Inflammatory macrophage treated with lipopolysaccharide for 4 hours (primary cell): Measurements from ENCODE around the gene PDE6A.
A peak's percentile ranks its signal among the peaks of the same experiment; 100 is the strongest.

Source experiments
- DNase-seq: peaks from one replicate; pipeline ENCODE4 v3.0.0-alpha.2; 2020

The PDE6A gene

DNA sequence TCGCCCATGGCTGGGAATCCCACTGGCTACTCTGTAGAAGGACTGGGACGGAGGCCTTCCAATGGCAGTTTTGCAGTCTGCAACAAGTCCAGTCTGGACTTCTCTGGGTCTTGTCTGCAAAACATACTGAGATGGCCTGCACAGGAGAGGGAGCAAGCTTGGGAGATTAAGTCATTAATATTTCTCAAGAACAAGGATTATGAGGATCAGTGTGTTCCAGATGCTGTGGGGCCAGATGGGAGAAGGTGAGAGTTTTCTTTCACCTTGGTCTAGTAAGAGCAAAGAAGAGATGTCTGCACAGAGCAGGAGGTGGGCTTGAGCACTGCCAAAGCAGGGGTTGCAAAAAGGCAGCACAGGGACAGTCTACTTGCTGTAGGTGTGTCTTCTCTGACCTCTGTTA, at the start of gene PDE6A:
Gene PDE6A, minus strand, starts transcription at position 128 of the 400 bp plus-strand sequence. Its CDS starts 120 bp downstream, at position 8.
- no peak for DNase-seq

DNA sequence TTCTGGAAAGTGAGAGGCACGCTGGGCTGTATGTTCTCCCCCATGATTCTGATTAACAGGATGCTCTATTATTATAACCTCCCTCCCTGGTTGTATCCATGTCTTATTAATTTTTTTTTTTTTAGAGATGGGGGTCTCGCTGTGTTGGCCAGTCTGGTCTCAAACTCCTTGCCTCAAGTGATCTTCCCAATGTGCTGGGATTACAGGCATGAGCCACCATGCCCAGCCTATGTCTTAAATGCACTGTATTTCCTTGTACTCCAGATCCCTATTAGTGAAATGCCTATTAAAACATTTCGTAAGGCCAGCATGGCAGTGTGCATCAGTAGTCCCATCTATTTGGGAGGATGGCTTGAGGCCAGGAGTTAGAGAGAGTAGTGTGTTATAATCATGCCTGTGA, 48.9 kb upstream of the PDE6A start:
- no peak for DNase-seq

DNA sequence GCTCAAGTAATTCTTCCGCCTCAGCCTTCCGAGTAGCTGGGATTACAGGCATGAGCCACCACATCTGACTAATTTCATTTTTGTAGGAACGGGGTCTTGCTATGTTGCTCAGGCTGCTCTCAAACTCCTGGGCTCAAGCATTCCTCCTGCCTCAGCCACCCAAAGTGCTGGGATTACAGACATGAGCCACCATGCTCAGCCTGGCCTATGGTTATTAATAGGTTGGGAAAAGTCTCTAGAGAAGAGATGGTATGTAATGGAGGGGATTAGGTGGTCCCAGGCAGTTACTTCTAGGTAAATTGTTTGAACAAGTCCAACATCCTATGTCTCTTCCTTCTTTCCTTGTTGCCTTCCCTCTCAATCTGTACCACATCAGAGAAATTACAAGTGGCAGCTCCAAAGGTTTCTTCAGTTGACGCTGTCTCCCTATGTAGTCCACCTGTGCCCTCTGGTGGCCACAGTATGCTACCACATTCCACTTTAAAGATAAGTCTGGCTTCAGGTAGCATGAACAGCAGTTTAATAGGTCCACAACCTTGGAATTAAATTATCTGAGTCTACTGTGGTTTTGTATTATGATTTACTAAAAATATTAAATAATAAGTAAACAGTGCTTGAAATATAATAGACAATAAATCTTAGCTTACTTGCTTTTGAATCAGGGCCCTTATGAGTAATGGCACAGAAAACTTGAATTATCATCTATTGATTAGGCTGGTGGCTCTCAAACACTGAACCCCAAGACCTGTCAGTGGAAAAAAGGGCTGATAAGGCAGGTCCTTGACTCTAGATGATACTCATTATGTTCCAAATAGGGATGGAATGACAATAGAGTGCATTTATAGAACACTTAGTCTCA, 46.2 kb upstream of the PDE6A start:
- DNase-seq, result peak; percentile 64

DNA sequence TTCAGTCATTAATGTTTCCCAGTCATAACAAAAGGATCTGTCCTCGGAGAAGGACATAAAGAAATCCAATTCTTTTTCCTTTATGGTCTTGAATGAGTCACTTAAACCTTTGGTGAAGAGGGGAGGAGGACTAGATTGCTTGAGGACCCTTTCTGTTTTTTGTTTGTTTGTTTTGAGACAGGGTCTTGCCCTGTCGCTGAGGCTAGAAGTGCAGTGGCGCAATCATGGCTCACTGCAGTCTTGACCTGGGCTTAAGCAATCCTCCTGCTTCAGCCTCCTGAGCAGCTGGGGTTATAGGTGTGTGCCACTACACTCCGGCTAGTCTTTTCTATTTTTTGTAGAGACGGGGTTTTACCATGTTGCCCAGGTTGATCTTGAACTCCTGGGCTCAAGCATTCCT, 43.5 kb upstream of the PDE6A start:
- DNase-seq, result no peak

DNA sequence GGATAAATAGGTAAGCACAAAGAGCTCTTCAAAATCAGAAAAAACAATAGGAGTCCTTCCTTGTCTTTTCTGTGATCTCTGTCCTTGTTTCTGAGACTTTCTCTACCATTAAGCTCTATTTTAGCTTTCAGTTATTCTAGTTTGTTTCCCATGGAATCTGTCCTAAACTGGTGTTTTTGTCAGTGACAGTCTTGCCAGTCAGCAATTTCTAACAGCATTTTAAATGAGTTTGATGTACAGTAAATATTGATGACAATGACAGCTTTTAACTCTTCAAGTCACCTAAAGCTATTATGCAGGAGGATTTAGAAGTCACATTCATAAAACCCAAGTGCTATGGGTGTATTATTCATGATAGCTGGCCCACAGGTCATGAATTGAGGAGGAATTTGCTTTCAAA, 37.9 kb upstream of the PDE6A start:
- no peak for DNase-seq

DNA sequence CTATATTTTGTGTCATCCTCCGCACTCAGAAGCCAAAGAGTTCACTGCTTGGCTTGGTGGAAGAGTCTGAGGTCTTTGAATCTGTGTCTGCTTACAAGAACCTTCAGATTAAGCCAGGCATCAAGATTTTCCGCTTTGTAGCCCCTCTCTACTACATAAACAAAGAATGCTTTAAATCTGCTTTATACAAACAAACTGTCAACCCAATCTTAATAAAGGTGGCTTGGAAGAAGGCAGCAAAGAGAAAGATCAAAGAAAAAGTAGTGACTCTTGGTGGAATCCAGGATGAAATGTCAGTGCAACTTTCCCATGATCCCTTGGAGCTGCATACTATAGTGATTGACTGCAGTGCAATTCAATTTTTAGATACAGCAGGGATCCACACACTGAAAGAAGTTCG, 36.6 kb upstream of the PDE6A start:
- DNase-seq, result no peak

DNA sequence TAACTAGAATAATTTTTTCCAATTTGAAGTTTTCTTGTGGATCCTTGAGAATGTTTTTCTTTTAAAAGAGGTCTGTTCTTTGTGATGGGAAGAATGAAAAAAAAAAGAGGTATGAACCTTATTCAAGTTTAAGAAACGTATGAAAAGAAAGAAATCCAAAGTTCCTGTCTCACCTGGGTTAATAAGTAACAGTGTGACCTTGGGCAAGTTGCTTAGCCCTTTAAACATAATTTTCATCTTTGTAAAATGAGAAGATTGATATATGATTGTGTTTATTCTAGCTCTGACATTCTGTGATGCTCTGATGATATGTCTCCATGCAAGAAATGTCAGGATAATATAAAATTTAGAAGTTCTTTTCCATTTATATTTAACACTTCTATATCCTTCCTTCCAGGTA, 35.3 kb upstream of the PDE6A start:
- no peak for DNase-seq

DNA sequence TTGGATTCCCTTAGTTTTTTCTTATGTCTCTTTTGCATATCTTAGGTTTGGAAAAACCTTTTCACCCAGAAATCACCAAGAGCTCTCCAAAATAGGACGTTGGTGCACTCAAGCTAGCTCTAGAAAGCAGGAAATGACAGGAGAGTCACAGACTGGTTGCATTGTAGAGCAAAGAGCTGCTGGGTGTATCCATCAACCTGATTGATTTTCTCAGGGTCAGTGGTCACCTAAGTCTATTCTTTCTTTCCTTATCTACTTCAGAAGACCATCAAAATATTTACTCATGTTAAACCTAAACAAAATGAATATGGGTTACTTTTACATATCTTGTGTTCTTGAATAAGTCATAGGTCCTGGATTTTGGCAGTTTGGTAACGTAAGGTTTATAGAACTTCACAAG, 30.8 kb upstream of the PDE6A start:
- no peak for DNase-seq

DNA sequence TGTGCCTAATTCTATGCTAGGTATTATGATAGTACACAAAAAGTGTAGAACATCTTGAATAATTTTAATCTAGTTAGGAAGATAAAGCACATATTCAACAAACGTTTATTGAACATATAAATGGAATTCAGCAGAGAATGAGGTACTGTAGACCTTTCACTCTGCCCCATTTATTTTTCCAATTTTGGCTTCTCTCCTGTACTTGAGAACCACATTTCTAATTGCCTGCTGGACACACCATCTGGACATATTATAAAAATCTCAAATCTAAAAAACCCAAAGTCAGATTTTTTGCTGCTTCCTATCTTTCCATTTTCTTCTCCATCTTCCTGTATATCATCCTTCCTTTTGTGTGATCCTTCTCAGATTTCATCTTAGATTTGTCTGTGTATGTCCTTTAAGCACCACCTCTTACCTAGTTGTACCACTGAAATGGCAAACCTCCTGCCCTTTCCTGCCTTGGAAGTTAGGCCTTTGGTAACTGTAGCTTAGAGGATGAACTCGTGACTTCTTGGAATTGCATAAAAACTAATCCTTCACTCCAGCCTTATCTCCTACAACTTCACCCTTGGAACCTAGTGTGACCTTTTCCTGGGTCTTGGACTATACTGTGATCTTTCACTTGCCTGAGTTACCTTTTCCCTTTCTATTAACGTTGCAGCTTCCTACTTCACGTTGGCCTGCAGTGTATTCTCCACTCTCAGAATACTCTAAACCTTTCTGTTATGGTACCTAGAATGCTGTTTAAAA, 24.8 kb upstream of the PDE6A start:
- DNase-seq, result no peak

DNA sequence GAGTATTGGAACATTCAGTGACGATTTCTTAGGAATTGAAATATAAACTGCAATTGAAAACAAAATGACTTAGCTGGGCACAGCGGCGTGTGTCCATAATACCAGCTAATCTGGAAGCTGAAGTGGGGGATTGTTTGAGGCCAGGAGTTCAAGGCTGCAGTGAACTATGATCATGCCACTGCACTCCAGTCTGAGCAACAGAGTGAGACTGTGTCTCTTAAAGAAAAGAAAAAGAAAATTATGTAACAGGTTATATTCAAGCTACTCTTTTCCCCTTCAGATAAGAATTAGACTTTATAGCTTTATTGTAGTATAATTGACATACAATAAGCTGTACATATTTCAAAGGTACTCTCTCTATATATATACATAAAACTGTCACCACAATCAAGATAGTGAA, 22.4 kb upstream of the PDE6A start:
- no peak for DNase-seq

DNA sequence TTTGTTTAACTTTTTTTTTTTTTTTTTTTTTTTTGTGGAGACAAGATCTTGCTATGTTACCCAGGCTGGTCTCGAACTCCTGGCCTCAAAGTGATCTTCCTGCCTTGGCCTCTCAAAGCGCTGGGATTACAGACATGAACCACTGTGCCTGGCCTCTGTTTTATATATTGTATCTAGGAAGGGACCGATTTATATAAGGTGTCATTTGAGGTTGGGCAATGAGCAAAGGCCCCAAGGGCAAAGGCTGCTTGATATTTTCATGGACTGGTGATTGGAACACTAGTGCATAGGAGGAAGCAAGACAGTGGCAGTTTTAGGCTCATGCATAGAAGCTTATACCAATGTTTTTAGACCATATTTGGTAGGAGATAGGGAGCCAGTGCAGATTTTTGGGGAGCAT, 19.1 kb upstream of the PDE6A start:
- DNase-seq, result no peak

DNA sequence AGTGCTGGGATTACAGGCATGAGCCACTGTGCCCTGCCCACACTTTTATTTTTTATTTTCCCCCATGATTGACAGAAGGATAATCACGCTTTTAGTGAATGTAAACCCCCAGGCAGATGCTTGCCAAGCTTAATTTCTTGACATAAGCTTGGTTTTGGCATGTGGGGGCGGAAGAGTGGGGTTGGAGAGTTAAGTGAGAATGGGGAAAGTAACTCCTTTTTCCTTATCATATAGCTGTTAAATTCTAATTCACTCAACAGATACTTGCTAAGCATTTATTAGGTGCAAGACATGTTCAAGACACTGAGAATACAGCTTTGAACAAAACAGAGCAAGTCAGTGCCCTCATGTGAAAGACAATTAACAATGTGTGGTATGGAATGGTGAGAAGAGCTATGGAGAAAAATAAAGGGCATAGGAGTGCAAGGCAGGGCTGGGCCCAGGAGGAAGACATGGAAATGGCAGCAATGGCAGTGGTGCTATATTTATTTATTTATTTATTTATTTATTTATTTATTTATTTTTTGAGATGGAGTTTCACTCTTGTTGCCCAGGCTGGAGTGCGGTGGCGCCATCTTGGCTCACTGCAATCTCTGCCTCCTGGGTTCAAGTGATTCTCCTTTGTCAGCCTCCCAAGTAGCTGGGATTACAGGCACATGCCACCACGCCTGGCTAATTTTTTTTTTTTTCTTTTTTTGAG, 18.2 kb upstream of the PDE6A start:
- DNase-seq, result no peak

DNA sequence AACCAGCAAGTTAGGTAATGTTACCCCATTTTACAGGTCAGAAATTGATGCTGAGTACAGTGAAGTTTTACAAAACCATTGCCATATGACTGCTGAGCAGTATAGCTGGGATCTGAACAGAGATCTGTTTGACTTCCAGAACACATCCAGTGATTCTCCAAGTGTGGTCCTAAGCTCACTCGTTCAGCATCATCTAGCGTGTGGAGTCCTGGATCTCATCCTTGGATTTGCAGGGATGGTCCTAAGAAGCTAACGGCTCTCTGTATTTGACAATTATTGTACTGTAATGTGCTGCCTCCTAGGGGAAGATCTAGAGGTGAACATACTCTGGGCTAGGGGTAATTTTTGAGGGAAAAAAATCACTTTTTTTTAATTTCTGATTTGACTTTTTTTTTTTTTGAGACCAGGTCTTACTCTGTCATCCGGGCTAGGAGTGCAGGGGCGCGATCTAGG, 17.4 kb upstream of the PDE6A start:
- DNase-seq, result peak; percentile 42

DNA sequence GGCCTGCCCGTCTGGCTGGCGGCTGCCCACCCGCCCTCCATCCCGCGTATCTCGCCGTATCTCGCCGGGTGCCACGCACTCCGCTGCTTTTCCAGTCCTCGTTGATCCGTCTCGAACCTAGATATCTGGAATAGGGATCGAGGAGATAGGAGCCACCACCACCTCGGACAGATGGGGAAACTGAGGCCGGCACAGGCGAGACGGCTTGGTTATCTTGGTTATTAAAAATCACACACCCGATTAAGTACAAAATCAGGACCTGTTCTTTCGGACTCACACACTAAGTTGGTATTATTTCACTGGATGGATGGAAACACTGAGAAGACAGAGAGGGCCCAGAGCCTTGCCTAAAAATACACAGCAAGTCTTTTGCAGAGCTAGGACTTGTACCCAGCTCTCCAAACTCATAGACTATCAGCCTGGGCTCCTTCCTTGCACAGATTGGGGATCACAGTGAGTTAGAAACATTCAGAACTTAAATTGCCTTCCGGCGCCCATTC, 16.6 kb upstream of the PDE6A start:
- DNase-seq, result no peak

DNA sequence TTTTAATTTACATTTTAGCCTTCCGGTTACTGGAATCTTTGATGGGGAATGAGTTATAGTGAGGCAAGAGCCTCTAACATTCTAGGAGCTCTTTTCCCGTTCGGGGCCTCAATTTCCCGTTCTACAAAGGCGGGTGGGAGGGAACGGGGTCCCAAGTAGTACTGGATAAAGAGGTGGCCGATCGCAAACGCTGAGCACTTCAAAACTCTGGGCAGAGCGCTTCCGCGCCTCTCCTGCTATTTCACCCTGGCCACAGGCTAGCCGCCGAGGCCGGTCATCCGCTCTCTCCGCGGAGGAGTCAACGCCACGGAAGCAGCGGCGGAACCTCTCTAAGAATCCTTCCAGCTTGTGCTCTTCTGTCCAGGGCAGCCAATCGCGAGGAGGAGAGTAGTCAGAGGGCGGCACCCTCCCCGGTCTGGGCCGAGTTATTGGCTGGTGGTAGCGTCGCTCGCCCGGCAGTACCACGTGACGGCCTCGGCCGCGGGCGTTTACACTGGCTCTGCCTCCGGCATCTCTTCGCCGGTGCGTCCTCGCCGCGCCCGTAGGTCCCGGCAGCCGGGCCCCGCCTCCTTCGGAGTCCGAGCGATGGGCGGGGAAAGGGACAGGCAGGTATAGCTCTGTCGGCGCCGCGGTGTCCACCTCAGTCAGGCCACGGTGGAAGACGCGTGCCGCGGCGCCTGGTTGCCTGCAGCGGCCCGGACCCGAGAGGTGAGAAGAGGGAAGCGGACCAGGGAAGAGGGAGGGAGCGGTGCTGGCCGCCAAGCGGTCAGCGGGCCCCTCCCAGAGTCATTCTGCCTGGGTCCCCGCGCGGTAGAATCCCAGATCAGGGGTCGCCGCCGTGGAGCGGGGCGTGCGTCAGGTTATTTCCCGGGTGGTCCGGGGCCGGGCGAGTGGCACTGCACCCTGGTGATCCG, 15.9 kb upstream of the PDE6A start, which contains the start of gene SLC26A2:
Gene SLC26A2, plus strand, starts transcription at position 487 of the 914 bp plus-strand sequence. CDS start 16,895 bp downstream, outside the sequence.
- peak; percentile 99 for DNase-seq

DNA sequence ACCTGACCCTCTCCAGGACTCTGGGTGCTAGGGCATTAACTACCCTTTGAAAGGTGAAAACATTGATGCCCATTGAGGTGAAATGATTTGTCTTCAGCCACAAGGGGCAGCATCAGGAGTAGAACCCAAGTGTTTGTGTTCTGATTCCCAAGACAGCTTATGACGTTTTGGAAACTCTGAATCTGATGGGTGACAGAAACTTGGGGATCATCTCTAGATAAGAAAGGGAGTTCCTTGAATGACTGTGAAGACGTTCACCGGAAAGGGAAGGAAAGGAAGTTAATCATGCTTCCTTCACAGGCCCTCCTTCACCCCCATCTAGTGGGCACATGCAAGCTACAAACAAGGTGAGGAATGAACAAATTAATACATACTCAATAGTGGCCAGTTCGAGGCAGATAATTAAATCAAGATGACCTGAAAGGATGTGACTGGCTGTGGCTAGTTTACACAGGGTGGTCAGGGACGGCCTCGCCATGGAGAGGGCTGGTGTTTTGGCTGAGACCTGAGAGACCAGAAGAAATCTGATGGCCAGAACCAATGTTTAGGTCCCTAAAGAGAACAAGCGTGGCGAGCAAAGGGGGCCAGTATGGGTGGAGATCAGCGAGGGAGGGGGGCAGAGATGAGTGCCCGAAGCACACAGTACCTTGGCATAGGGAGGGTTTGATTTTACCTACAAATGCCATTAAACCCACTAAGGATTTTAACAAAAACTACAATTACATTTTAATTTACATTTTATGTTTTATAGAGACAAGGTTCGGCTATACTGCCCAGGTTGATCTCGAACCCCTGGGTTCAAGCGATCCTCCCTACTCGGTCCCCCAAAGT, 15.0 kb upstream of the PDE6A start:
- peak; percentile 79 for DNase-seq

DNA sequence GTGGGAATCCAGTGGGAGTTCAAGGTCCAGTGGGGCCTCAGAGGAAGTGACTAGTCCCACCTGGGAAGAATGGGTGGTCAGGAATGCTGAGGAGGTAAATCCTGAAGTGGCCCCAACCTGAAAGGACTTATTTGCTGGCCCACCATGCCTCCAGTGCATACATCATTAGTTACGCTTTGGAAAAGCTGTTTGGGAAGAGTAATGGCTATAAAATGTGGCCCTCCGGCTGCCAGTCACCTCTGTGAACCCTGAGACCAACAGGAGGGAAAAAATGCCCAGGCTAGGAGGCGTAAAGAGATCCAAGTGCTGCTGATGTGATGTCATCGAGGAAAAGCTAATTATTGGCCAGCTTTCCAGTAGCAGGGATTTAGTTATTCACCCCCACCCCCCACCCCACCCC, 13.3 kb upstream of the PDE6A start:
- DNase-seq, result no peak

DNA sequence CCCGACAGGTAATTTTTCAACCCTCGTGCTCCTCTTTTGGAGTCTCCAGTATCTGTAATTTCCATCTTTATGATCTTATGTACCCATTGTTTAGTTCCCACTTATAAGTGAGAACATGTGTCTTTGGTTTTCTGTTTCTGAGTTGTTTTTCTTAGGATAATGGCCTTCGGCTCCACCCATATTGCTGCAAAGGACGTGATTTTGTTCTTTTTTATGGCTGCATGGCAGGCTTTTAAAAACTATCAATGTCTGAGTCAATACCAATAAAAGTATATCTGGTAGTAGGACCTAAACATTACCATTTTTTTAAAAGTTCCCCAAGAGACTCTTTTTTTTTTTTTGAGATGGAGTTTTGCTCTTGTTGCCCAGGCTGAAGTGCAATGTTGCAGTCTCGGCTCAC, 12.1 kb upstream of the PDE6A start:
- no peak for DNase-seq

DNA sequence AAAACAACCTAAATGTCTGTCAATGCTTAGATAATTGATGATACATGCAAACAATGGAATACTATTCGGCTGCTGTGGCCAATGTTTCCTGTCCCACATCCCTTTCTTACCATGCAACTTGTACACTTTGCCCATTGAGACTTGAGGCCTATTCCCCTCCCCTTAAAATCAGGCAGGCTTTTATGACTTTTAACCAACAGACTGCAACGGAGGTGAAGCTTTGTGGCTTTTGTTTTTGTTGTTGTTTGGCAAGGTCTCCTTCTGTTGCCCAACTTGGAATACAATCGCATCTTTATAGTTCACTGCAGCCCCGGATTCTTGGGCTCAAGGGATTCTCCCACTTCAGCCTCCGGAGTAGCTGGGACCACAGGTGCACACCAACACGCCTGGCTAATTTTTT, 10.2 kb upstream of the PDE6A start:
- no peak for DNase-seq

DNA sequence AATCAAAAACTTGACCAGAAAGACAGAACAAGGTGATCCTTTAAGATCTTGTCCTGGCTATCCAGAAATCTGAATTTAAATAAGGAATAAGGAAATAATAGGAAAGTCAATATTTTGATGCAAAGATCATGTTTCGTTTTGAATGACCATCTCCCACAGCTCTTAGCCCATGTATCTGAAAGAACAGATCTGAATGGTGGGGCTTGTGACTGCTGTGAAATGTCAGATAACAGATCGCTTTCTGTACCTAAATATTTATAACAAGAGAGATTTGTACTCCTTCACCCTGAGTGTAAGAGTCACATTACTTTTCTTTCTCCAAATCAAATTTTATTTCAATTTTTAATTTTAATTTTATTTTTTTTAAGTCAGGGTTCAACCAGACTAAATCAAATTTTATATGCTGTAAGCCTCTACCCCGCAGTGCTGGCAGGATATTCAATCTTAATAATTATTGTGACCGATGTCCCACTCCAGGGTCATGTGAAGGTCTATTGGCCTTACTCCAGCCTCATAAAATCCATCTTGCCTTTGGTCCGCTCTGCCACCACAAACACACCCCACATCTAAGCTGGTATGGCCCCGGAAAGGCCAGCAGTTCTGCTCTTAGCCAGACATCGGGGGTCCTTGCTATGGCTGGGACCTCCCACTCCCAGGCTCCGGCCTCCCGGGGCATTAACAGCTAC, 9.0 kb upstream of the PDE6A start:
- no peak for DNase-seq
